HG02981 (cell line): ENCODE results near the gene TASP1.
"Not testable (repeated sequence)": the region's sequence is repeated elsewhere in the genome, so short reads cannot be mapped to it uniquely, and the experiment has no call there.

ENCODE experiments used
- ATAC-seq: cut with Tn5 transposase; IDR thresholded peaks from one replicate; pipeline ENCODE4 v1.9.1; 2021; ENCODE audit warnings: mild to moderate bottlenecking, moderate library complexity; ENCODE audit not compliant: unreplicated experiment

TASP1 gene

GRCh38 chr20:13403453-13403852 is 235.3 kb downstream of the TASP1 start:
- ATAC-seq = no peak

GRCh38 chr20:13402986-13403385 is 235.7 kb downstream of the TASP1 start:
- ATAC-seq = no peak

- no peak for ATAC-seq
Observed at GRCh38 chr20:13402171-13402760, 236.5 kb downstream of the TASP1 start.

DNA sequence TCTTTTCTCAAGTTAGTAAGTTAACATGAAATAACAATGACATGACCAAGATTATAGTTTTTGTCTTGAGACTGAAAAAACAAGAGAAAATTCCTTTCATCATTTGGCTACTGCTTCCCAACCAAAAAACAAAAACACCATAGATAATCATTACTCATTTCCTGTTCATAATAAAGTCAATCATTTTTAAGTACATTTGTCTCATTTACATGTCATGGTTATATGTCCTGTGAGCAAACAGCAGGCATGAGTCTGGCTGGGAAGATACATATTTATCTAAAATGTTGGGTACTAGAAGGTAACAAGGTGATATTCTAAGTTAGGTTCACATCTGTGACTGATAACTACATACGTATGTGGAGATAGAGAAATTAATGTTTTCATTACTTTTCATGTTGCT is 237.1 kb downstream of the TASP1 start:
- ATAC-seq = no peak

DNA sequence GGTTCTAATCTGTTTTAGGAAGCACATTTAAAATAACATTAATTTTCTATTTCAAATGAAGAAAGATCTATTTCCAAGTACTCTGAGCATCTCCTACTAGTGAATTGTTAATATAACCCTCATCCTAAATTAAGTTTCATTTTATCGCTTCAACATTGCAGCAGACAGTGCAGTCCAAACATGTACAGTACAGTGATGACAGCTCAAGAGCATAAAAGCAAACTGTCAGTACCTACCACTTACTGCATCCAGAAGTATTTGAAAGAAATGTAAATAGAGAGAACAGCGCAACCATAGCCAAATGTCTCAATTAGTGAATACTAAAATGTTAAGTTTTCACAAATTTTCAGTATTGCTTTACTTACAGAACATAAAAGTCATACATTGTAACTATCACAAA is 238.3 kb downstream of the TASP1 start:
- ATAC-seq = no peak

- no peak for ATAC-seq
Observed at GRCh38 chr20:13397300-13397724, 241.4 kb downstream of the TASP1 start.

- ATAC-seq = no peak
Observed at GRCh38 chr20:13396826-13397225, 241.9 kb downstream of the TASP1 start.

- no peak for ATAC-seq
Observed at GRCh38 chr20:13396022-13396421, 242.7 kb downstream of the TASP1 start.

- no peak for ATAC-seq
Observed at GRCh38 chr20:13395232-13395631, 243.5 kb downstream of the TASP1 start.

- ATAC-seq = no peak
Observed at GRCh38 chr20:13392391-13392790, 246.3 kb downstream of the TASP1 start.

DNA sequence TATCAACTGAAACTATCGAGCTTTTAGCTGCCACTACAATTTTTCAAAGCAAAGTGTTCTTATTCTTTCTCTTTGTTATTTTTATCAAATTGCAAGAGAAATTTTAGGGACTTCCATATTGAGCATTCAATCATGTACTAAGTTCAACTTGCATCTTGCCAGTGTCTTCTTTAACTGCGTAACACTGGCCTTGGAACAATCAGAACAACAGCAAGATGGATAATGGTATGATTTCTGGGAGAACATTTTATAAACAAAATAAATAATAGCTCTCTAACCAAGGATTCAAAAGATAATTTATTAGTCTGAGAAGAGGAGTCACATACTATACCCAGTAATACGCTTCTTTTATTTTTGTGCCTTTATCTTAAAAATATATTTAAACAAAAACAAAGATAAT is 249.6 kb downstream of the TASP1 start:
- ATAC-seq = no peak

DNA sequence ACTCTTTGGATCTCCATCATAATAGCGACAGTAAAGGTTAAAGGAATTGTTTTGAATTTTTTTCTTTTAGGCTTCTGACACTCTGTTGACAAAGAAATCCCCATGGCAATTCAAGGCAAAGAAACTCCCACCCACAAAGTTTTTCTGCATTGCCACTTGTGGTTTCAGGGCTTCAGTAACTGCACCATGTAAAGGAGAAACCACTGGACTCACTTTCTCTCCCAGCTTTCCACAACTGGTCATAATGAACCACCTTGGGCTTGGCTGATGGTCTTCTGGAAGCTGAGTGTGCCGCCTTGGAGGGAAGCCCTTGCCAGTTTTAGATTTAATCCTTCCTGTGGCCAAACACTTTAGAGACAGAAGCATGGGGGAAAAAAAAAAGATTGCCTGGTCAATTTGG is 254.6 kb downstream of the TASP1 start:
- no peak for ATAC-seq

GRCh38 chr20:13382786-13383185 is 255.9 kb downstream of the TASP1 start:
- ATAC-seq = no peak

DNA sequence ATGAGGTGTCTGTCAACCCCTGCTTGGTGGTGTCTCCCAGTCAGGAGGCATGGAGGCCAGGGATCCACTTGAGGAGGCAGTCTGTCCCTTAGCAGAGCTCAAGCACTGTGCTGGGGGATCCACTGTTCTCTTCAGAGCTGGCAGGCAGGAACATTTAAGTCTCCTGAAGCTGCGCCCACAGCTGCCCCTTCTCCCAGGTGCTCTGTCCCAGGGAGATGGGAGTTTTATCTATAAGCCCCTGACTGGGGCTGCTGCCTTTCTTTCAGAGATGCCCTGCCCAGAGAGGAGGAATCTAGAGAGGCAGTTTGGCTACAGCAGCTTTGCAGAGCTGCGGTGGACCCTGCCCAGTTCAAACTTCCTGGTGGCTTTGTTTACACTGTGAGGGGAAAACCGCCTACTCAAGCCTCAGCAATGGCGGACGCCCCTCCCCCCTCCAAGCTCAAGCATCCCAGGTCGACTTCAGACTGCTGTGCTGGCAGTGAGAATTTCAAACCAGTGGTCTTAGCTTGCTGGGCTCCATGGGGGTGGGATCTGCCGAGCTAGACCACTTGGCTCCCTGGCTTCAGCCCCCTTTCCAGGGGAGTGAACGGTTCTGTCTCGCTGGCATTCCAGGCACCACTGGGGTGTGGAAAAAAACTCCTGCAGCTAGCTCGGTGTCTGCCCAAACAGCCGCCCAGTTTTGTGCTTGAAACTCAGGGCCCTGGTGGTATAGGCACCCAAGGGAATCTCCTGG is 258.1 kb downstream of the TASP1 start:
- ATAC-seq = not testable (repeated sequence)

DNA sequence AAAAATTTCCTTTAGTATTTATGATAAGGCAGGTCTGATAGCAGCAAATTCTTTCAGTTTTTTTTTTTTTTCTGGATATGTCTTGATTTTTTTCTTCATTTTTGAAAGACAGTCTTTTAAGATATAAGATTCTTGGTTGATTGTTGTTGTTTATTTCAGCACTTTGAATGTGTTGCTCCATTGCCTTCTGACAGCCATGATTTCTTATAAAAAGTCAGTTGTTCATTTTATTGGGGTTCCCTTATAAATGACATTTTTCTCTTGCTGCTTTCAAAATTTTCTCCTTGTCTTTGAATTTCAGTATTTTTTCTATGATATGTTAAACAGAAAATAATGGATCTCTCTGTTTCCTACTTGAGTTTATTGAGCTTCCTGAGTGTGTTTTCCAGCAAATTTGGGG is 265.3 kb downstream of the TASP1 start:
- no peak for ATAC-seq

DNA sequence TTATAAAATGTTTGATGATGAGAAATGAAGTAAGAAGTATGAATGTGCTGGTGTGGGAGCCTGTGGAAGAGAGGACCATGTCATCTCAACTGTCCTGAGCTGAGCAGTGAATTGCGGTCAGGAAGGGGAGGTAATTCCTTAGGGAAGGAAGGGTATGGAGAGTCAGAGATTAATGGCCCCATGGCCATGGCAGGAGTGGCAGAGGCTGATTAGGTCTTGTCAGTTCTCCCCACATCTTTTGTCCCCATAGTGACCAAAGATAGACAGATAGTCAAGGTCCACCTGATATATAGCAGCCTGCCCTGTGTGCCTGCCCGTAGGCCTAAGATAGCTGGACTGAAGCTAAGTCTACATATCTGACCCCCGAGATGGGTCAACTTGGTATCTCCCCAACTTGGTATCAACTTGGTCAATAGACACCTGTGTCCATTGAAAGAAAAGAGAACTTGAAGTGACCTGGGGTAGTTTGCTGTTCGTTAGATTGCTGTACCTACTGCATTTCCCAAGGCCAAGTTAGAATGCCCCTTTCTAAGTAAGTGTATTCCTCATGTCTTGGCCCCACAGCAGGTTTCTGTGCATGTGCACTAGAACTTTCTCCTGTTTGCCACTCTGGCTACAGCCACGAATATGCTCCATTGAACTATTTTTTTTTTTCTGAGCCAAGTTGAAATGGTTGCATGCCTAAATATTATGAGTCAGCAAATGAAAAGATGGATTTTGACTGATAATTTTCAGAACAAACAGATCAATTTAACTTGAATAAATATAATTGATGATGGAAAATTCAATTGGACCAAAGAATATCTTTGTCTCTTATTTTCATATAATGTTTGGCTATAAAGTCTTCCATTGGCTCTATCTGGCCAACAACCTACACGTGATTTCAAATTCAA is 274.2 kb downstream of the TASP1 start:
- no peak for ATAC-seq

DNA sequence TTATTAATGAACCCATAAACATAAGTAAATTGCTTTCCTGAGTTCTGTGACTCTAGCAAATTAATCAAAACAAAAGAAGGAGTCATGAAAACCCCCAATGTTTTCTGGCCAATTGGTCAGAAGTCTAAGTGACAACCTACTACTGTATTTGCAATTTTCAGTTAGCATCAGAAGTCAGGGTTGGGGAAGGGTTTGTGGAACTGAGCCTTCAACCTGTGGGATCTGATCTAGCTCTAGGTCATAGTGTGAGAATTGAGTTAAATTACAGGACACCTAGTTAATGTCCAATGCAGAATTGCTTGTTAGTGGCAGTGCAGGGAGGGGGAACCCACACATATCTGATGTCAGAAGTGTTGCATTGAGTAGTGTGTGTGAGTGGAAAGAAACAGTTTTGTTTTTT is 275.3 kb downstream of the TASP1 start:
- ATAC-seq = no peak

DNA sequence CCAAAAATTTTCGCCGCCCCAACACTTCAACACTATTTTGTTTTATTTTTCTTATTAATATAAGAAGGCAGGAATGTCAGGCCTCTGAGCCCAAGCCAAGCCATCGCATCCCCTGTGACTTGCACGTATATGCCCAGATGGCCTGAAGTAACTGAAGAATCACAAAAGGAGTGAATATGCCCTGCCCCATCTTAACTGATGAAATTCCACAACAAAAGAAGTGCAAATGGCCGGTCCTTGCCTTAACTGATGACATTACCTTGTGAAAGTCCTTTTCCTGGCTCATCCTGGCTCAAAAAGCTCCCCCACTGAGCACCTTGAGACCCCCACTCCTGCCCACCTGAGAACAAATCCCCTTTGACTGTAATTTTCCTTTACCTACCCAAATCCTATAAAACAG is 276.6 kb downstream of the TASP1 start:
- not testable (repeated sequence) for ATAC-seq

DNA sequence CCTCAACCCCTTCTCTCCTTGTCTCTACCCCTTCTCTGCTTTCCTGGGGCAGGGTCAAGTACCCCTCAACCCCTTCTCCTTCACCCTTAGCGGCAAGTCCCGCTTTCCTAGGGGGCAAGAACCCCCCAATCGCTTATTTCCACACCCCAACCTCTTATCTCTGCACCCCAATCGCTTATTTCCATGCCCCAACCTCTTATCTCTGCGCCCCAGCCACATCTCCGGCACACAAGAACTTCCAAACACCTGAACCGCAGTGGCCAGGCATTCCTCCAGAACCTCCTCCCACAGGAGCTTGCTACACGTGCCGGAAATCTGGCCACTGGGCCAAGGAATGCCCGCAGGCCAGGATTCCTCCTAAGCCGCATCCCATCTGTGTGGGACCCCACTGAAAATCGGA is 279.8 kb downstream of the TASP1 start:
- not testable (repeated sequence) for ATAC-seq

- ATAC-seq = not testable (repeated sequence)
Observed at GRCh38 chr20:13357782-13358181, 280.9 kb downstream of the TASP1 start.

DNA sequence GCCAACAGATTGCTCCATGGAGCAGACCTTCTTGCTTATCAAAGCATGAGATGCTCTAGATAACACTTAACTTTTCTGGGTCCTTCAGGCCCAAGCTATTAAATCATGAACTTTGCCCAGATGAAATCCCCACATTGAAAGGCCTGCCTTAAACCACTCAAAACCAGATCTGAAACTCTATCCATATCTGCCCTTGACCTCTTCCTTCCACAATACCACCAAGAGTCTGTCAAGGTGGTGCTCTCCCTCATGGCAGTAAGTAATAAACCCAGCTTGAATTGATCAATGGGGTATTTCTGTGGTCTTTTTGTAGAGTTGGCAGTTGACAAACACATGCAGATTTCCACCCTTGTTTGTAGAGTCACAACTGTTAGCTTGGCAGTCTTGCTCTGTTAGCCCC is 282.1 kb downstream of the TASP1 start:
- no peak for ATAC-seq
